ENCODE data around the gene RPTOR. TPM values are rescaled to one million over a fixed set of nuclear protein-coding genes. Genes with fewer than 3 reads are reported as not detected.

Gene RPTOR
- total RNA-seq, 1 donor: 30.0 TPM

DNA sequence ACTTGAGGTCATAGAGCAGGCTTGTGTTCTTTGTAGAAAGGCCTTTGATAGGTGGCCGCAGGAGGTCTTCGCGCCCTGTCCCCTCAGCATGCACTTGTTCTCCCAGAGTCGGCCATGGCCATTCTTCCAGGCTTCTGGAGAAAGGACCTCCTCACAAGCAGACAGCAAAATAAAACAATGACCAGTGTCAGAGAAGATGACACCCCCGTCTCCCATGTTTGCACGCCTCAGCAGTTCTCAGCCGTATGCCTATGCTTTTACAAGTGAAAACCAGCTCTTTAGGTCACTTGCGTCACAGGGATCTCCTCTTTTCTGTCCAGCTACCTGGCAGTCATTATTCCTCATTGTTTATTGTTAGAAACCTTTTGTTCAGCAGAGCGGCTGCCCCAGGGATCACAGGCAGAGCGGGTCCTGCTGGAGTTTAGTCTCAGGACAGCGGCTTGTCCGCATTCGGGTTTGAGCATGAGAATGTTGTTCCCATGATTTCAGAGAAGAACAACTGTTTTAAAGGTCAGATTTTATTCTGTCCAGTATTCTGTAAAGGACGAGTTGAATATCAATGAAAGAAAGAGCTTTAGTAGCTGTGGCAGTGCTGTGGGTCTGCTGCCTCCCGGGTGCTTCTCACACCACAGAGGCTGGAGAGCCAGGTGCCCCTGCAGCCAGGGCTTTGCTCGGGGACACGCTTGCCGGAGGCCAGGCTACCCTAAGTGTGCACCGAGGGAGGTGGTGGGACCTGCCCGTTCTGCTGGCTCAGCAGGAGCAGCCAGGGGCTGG, 123.9 kb downstream of the RPTOR start:
- DNase-seq (ENCODE audit: low read depth): no peak
- H3K4me3 ChIP-seq (ENCODE audit: low read depth, low read length): no peak overlapping the region
- TF ChIP-seq, protein P1, sequence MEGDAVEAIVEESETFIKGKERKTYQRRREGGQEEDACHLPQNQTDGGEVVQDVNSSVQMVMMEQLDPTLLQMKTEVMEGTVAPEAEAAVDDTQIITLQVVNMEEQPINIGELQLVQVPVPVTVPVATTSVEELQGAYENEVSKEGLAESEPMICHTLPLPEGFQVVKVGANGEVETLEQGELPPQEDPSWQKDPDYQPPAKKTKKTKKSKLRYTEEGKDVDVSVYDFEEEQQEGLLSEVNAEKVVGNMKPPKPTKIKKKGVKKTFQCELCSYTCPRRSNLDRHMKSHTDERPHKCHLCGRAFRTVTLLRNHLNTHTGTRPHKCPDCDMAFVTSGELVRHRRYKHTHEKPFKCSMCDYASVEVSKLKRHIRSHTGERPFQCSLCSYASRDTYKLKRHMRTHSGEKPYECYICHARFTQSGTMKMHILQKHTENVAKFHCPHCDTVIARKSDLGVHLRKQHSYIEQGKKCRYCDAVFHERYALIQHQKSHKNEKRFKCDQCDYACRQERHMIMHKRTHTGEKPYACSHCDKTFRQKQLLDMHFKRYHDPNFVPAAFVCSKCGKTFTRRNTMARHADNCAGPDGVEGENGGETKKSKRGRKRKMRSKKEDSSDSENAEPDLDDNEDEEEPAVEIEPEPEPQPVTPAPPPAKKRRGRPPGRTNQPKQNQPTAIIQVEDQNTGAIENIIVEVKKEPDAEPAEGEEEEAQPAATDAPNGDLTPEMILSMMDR (IDR thresholded peaks at IDR 0.05; ENCODE audit: insufficient read depth, low read length): no peak

DNA sequence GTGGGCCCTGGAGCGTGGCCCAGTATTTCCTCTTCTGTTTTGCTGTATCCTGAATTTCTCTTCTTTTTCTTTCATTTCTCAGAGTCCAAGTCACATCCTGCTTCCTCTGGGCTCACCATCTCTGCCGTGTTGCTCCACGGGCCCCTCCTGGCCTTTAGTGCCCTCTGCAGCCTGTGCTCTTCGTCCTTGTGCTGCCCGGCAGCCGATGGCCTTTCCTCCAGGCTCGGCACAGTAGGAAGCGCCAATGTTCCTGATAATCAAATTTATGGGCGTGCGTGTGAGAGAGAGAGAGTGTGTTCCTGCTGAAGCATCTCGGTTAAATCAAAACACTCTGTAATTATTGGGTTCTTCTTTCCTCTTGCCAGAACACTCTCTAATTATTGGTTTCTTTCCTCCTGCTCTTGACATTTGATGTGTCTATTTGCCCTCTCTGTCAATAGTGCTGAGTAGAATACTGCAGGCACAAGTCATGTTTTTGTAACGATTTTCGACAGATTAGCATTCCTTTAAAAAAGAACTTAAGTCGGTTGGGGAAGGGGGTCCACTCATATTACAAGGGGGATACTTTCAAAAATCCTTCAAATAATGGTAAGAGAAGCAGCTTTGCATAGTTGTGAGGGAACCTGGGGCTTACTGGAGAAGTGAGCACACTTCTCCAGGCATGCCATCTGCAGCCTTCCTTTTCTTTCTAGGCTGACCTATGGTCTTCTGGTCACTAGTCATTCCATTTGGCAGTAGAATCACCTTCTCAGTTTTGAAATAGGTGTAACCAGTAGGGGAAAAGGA, 126.6 kb downstream of the RPTOR start:
- no peak for DNase-seq (ENCODE audit: low read depth)
- TF ChIP-seq, protein P1 (IDR thresholded peaks at IDR 0.05; ENCODE audit: insufficient read depth, low read length): no peak
- no peak overlapping the region for H3K4me3 ChIP-seq (ENCODE audit: low read depth, low read length)

DNA sequence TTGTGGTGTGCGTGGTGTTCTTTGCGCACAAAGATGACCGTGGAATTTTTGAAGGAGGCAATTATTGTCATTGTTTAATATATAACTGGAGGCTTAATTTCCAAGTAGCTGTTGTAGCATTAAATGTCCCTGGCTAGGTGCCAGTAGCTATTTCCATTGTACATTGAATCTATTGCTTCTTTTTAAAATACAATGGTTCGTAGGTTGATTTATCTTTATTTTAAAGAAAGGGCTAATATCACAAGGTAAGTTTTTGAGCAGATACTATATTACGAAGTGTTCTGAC, 127.1 kb downstream of the RPTOR start:
- H3K4me3 ChIP-seq (ENCODE audit: low read depth, low read length): no peak overlapping the region
- TF ChIP-seq, protein P1 (IDR thresholded peaks at IDR 0.05; ENCODE audit: insufficient read depth, low read length): no peak
- no peak for DNase-seq (ENCODE audit: low read depth)

DNA sequence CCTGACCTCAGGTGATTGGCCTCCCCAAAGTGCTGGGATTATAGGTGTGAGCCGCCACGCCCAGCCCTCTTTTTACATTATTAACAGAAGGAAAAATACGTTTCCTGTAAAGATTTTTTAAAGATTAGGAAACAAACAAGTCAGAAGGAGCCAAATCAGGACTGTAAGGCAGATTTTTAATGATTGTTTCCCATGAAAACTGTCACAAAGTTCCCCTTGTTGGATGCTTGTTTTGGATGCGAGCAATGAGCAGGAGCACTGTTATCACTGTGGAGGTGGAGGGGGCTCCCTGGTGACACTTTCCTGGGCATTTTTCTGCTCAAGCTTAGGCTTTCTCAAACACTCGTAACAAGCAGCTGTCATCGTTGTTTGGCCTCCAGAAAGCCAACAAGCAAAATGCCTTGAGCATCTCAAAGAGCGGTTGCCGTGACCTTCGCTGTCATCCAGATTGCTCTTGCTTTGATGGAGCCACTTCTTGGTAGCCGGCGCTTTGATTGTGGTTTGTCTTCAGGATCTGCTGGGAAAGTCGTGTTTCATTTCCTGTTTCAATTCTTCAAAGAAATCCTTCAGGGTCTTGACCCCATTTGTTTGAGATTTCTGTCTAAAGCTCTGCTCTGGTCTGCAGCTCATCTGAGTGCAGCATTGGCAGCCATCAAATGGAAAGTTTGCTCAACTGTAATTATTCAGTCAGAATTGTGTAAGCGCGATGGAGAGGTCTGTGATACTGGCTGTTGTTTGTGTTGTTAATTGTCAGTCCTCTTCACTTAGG, 128.7 kb downstream of the RPTOR start:
- no peak overlapping the region for H3K4me3 ChIP-seq (ENCODE audit: low read depth, low read length)
- TF ChIP-seq, protein P1 (IDR thresholded peaks at IDR 0.05; ENCODE audit: insufficient read depth, low read length): no peak
- DNase-seq (ENCODE audit: low read depth): no peak

DNA sequence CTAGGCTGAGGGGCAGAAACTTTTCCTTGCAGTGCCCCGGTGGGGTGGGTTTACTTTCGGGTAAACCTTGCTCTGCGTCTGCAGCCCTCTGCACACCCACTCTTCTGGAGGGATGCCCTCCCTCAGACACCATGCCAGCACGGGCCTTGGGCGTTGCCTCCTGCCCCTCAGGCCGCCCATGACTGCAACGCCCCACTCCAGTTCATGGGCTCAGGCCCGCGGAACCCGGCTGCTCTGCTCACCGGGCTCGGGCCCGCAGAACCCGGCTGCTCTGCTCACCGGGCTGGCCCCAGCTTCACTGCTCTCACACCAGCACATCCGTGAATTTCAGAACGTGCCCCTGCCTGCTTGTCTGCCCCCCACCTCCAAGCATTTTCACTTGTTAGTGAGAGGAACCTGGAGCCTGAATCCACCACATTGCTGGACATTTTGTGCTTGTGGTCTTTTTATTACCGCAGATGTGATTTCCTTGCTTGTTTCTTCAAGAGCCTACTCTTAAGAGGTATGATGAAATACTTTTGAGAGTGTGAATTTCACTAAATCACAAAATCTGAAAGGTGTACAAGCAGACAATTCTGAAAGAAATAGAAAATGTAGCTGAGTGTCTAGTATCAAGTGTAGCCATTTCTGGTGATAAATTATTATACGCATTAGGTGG, 130.9 kb downstream of the RPTOR start:
- no peak overlapping the region for H3K4me3 ChIP-seq (ENCODE audit: low read depth, low read length)
- TF ChIP-seq, protein P1 (IDR thresholded peaks at IDR 0.05; ENCODE audit: insufficient read depth, low read length): no peak
- DNase-seq (ENCODE audit: low read depth): no peak

DNA sequence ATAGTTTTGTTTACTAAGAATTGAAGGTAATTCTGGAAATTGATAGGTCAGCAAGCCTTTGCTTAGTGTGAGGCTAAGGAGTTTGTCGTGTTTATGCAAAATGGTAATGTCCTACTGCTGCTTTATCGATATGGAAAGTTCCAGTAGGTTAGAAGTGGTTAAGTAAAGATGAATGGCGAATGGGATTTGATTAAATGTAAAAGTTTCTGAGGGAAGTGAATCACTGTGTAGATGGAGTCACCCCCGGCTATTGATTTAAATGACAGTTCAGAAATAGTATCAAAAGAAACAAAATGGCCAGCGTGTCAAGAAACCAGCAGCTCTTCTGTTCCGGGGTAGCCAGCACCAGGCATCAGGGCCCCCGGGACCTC, 131.4 kb downstream of the RPTOR start:
- TF ChIP-seq, protein P1 (IDR thresholded peaks at IDR 0.05; ENCODE audit: insufficient read depth, low read length): no peak

More for the DNA sequence above, 131.4 kb downstream of the RPTOR start:
- DNase-seq (ENCODE audit: low read depth): no peak
- no peak overlapping the region for H3K4me3 ChIP-seq (ENCODE audit: low read depth, low read length)

Data from fibroblast of the aortic adventitia (primary cell).